ENCODE results near the gene ZFHX3.

The ZFHX3 gene

GRCh38 chr16:72838951-72839350, 209.0 kb downstream of the ZFHX3 start:
- no peaks in the 10 kb centered on the region for H3K79me2 ChIP-seq (ENCODE audit: insufficient read depth, low read depth)
- no peak for TF ChIP-seq CTCF (conservative IDR thresholded peaks at IDR 0.05; ENCODE audit: low read depth, low read length)
- no peak overlapping the region for H3K27ac ChIP-seq
- H3K4me3 ChIP-seq (IDR thresholded peaks at IDR 0.05; ENCODE audit: insufficient read depth, low read depth, low read length), result no peak overlapping the region
- peaks cover 12% of the 10 kb centered on the region for H3K4me1 ChIP-seq (ENCODE audit: low read depth, poor library complexity, severe bottlenecking)
- no peaks in the 10 kb centered on the region for H3K36me3 ChIP-seq (ENCODE audit: insufficient read depth)
- no peak overlapping the region for H3K9ac ChIP-seq
- no peaks in the 10 kb centered on the region for H3K27me3 ChIP-seq (ENCODE audit: insufficient read depth, low read depth)
- no peak overlapping the region for H2AFZ ChIP-seq (ENCODE audit: low read depth)
- no peak overlapping the region for H3K4me2 ChIP-seq
- H4K20me1 ChIP-seq (ENCODE audit: insufficient read depth), result no peaks in the 10 kb centered on the region

- H3K27ac ChIP-seq, result no peak overlapping the region
- H3K4me1 ChIP-seq (ENCODE audit: low read depth, poor library complexity, severe bottlenecking), result peaks cover 8% of the 10 kb centered on the region
- H3K27me3 ChIP-seq (ENCODE audit: insufficient read depth, low read depth), result no peaks in the 10 kb centered on the region
- TF ChIP-seq CTCF (conservative IDR thresholded peaks at IDR 0.05; ENCODE audit: low read depth, low read length), result no peak
- no peak overlapping the region for H2AFZ ChIP-seq (ENCODE audit: low read depth)
- no peaks in the 10 kb centered on the region for H3K36me3 ChIP-seq (ENCODE audit: insufficient read depth)
- no peak overlapping the region for H3K4me3 ChIP-seq (IDR thresholded peaks at IDR 0.05; ENCODE audit: insufficient read depth, low read depth, low read length)
- no peak overlapping the region for H3K9ac ChIP-seq
- H3K4me2 ChIP-seq, result no peak overlapping the region
- H3K79me2 ChIP-seq (ENCODE audit: insufficient read depth, low read depth), result no peaks in the 10 kb centered on the region
- H4K20me1 ChIP-seq (ENCODE audit: insufficient read depth), result no peaks in the 10 kb centered on the region
Observed at GRCh38 chr16:72838586-72838910, 209.4 kb downstream of the ZFHX3 start.

GRCh38 chr16:72837846-72838585, 209.9 kb downstream of the ZFHX3 start:
- H3K4me3 ChIP-seq (IDR thresholded peaks at IDR 0.05; ENCODE audit: insufficient read depth, low read depth, low read length), result no peak overlapping the region
- no peak overlapping the region for H2AFZ ChIP-seq (ENCODE audit: low read depth)
- no peaks in the 10 kb centered on the region for H4K20me1 ChIP-seq (ENCODE audit: insufficient read depth)
- peaks cover 6% of the 10 kb centered on the region for H3K4me1 ChIP-seq (ENCODE audit: low read depth, poor library complexity, severe bottlenecking)
- H3K27me3 ChIP-seq (ENCODE audit: insufficient read depth, low read depth), result no peaks in the 10 kb centered on the region
- H3K79me2 ChIP-seq (ENCODE audit: insufficient read depth, low read depth), result no peaks in the 10 kb centered on the region
- no peak for TF ChIP-seq CTCF (conservative IDR thresholded peaks at IDR 0.05; ENCODE audit: low read depth, low read length)
- no peak overlapping the region for H3K27ac ChIP-seq
- H3K4me2 ChIP-seq, result no peak overlapping the region
- no peak overlapping the region for H3K9ac ChIP-seq
- no peaks in the 10 kb centered on the region for H3K36me3 ChIP-seq (ENCODE audit: insufficient read depth)

GRCh38 chr16:72836985-72837384, 210.9 kb downstream of the ZFHX3 start:
- no peak overlapping the region for H3K4me2 ChIP-seq

More at GRCh38 chr16:72836985-72837384, 210.9 kb downstream of the ZFHX3 start:
- no peak overlapping the region for H2AFZ ChIP-seq (ENCODE audit: low read depth)
- H4K20me1 ChIP-seq (ENCODE audit: insufficient read depth), result no peaks in the 10 kb centered on the region
- H3K27me3 ChIP-seq (ENCODE audit: insufficient read depth, low read depth), result no peaks in the 10 kb centered on the region
- no peaks in the 10 kb centered on the region for H3K79me2 ChIP-seq (ENCODE audit: insufficient read depth, low read depth)
- no peaks in the 10 kb centered on the region for H3K36me3 ChIP-seq (ENCODE audit: insufficient read depth)
- TF ChIP-seq CTCF (conservative IDR thresholded peaks at IDR 0.05; ENCODE audit: low read depth, low read length), result no peak
- H3K9ac ChIP-seq, result no peak overlapping the region
- no peak overlapping the region for H3K4me3 ChIP-seq (IDR thresholded peaks at IDR 0.05; ENCODE audit: insufficient read depth, low read depth, low read length)
- H3K4me1 ChIP-seq (ENCODE audit: low read depth, poor library complexity, severe bottlenecking), result peaks cover 9% of the 10 kb centered on the region
- H3K27ac ChIP-seq, result no peak overlapping the region
